Neural progenitor cell (in vitro differentiated cells): ENCODE results near the gene TTR. TPM values are rescaled to one million over a fixed set of nuclear protein-coding genes. Genes with fewer than 3 reads are reported as not detected.

Experiments
- DNase-seq: peaks from one replicate; pipeline ENCODE4 v3.0.0-alpha.2; 2016; ENCODE audit warnings: low spot score
- H2AFZ ChIP-seq: fragments of 200-600 bp; sonication (generic); replicated peaks from 2 replicates; pipeline ENCODE4 v1.6.1; 2016; ENCODE audit warnings: antibody characterized with exemption
- H3F3A ChIP-seq: fragments of 200-600 bp; sonication (generic); 2 replicates; pipeline ENCODE4 v1.6.1; 2016; ENCODE audit warnings: antibody characterized with exemption, low read depth
- H3K27ac ChIP-seq: fragments of 200-600 bp; sonication (generic); 2 replicates; pipeline ENCODE4 v1.5.1; 2016; ENCODE audit warnings: mild to moderate bottlenecking
- H3K27me3 ChIP-seq: fragments of 200-600 bp; sonication (generic); 2 replicates; pipeline ENCODE4 v1.6.1; 2016; ENCODE audit warnings: mild to moderate bottlenecking, moderate library complexity
- H3K36me3 ChIP-seq: fragments of 200-600 bp; sonication (generic); 2 replicates; pipeline ENCODE4 v1.5.1; 2016
- H3K4me1 ChIP-seq: fragments of 200-600 bp; sonication (generic); 2 replicates; pipeline ENCODE4 v1.6.1; 2016; ENCODE audit warnings: mixed run types
- H3K4me2 ChIP-seq: fragments of 200-600 bp; sonication (generic); 2 replicates; pipeline ENCODE4 v1.6.1; 2016
- H3K4me3 ChIP-seq: fragments of 200-600 bp; sonication (generic); 2 replicates; pipeline ENCODE4 v1.5.1; 2016
- H3K79me2 ChIP-seq: fragments of 200-600 bp; sonication (generic); 2 replicates; pipeline ENCODE4 v1.6.1; 2016; ENCODE audit warnings: low read depth
- H3K9ac ChIP-seq: fragments of 200-600 bp; sonication (generic); 2 replicates; pipeline ENCODE4 v1.6.1; 2016
- H3K9me3 ChIP-seq: fragments of 200-600 bp; sonication (generic); 2 replicates; pipeline ENCODE4 v1.5.1; 2016; ENCODE audit warnings: low read depth
- H4K20me1 ChIP-seq: fragments of 200-600 bp; sonication (generic); 2 replicates; pipeline ENCODE4 v1.6.1; 2016; ENCODE audit warnings: low read depth
- H3K27ac Mint-ChIP-seq: 3 replicates; pipeline ENCODE4 v1.8.0; 2021; ENCODE audit warnings: mixed read lengths
- H3K27me3 Mint-ChIP-seq: 2 replicates; pipeline ENCODE4 v1.8.0; 2022; ENCODE audit warnings: low read depth, mild to moderate bottlenecking, inconsistent platforms, moderate library complexity, mixed read lengths; ENCODE audit not compliant: insufficient read depth
- H3K36me3 Mint-ChIP-seq: 3 replicates; pipeline ENCODE4 v1.8.0; 2021; ENCODE audit warnings: mixed read lengths
- H3K4me1 Mint-ChIP-seq: 3 replicates; pipeline ENCODE4 v1.8.0; 2021; ENCODE audit warnings: mixed read lengths
- H3K4me3 Mint-ChIP-seq: 3 replicates; pipeline ENCODE4 v1.8.0; 2021; ENCODE audit warnings: mild to moderate bottlenecking, moderate library complexity, mixed read lengths
- H3K9me3 Mint-ChIP-seq: 3 replicates; pipeline ENCODE4 v1.8.0; 2020; ENCODE audit warnings: mixed read lengths
- CTCF ChIP-seq: fragments of 200-600 bp; sonication (generic); IDR thresholded peaks from 2 replicates; pipeline ENCODE4 v1.5.1; 2017; ENCODE audit warnings: antibody characterized with exemption, mild to moderate bottlenecking
- EZH2 ChIP-seq: fragments of 200-600 bp; sonication (generic); IDR thresholded peaks from 2 replicates; pipeline ENCODE4 v1.6.1; 2017; ENCODE audit warnings: antibody characterized with exemption, mild to moderate bottlenecking, moderate library complexity
- EZH2phosphoT487 ChIP-seq: fragments of 200-600 bp; sonication (generic); IDR thresholded peaks from 2 replicates; pipeline ENCODE4 v1.6.1; 2017; ENCODE audit warnings: antibody characterized with exemption
- total RNA-seq: library from RNA; depleted of rRNA; stranded (reverse); fragments of >200 nt; gene quantifications from 2 replicates; pipeline ENCODE4 v1.2.3, GENCODE V29; 2015; ENCODE audit warnings: low replicate concordance

The TTR gene
- total RNA-seq, 1 donor from 2014 or later, result 1.8 TPM

DNA sequence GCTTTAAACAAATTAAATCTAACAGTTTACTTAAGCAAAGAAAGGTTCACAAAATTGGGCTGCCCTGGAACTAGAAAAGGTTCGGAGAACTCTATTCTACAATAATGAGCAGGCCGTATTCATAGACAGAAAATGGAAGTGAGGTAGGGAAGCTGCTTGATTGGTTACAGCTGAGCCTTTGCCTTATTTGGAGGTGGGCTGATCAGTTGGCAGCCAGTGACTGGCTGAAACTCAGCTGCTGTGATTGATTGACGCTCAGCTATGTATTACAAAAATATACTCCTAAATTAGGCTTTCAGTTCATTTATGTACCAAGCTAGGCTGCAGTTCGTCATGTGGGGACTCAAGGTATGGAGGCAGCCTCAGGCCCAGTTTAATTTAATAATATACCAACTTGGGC lies 42.3 kb upstream of the TTR start:
- Mint-ChIP-seq H3K36me3 (no peaks in the 10 kb centered on the region), H3K9me3 (no peaks in the 10 kb centered on the region), H3K4me1 (no peaks in the 10 kb centered on the region), H3K27me3 (no peaks in the 10 kb centered on the region), H3K4me3 (no peak overlapping the region), H3K27ac (no peak overlapping the region)
- H3F3A ChIP-seq, result no peaks in the 10 kb centered on the region
- no peak for TF ChIP-seq EZH2
- TF ChIP-seq EZH2phosphoT487, result no peak
- TF ChIP-seq CTCF, result no peak
- no peak overlapping the region for H3K27ac ChIP-seq
- H3K4me3 ChIP-seq, result no peak overlapping the region
- DNase-seq, result no peak
- H3K9ac ChIP-seq, result no peak overlapping the region
- H3K4me2 ChIP-seq, result no peak overlapping the region
- H2AFZ ChIP-seq, result no peak overlapping the region
- H4K20me1 ChIP-seq, result no peaks in the 10 kb centered on the region
- peaks cover 9% of the 10 kb centered on the region for H3K36me3 ChIP-seq
- no peaks in the 10 kb centered on the region for H3K79me2 ChIP-seq
- H3K27me3 ChIP-seq, result no peaks in the 10 kb centered on the region
- H3K4me1 ChIP-seq, result peaks cover 4% of the 10 kb centered on the region
- H3K9me3 ChIP-seq, result no peaks in the 10 kb centered on the region

- Histone ChIP-seq H3K36me3 (no peaks in the 10 kb centered on the region), H3K4me3 (no peak overlapping the region), H3K27ac (no peak overlapping the region), H2AFZ (no peak overlapping the region), H3K9me3 (no peaks in the 10 kb centered on the region), H3K27me3 (no peaks in the 10 kb centered on the region), H3K79me2 (no peaks in the 10 kb centered on the region), H3K9ac (no peak overlapping the region), H4K20me1 (no peaks in the 10 kb centered on the region), H3K4me2 (no peak overlapping the region), H3K4me1 (peaks cover 4% of the 10 kb centered on the region), H3F3A (no peaks in the 10 kb centered on the region)
- TF ChIP-seq EZH2phosphoT487, result no peak
- TF ChIP-seq CTCF, result no peak
- TF ChIP-seq EZH2, result no peak
- H3K27ac Mint-ChIP-seq, result no peak overlapping the region
- H3K27me3 Mint-ChIP-seq, result peaks cover 2% of the 10 kb centered on the region
- no peak for DNase-seq
- H3K36me3 Mint-ChIP-seq, result no peaks in the 10 kb centered on the region
- H3K9me3 Mint-ChIP-seq, result no peaks in the 10 kb centered on the region
- H3K4me1 Mint-ChIP-seq, result no peaks in the 10 kb centered on the region
- H3K4me3 Mint-ChIP-seq, result no peak overlapping the region
Observed at GRCh38 chr18:31551883-31552282, 39.8 kb upstream of the TTR start.

- no peak for DNase-seq
- no peaks in the 10 kb centered on the region for H3K4me1 Mint-ChIP-seq
- no peaks in the 10 kb centered on the region for H3K9me3 Mint-ChIP-seq
- TF ChIP-seq EZH2phosphoT487 (no peak), CTCF (peak; percentile 17)
- H3K9me3 ChIP-seq, result no peaks in the 10 kb centered on the region
- no peaks in the 10 kb centered on the region for H3K79me2 ChIP-seq
- H3K36me3 Mint-ChIP-seq, result no peaks in the 10 kb centered on the region
- H3K36me3 ChIP-seq, result no peaks in the 10 kb centered on the region
- no peak overlapping the region for H3K27ac ChIP-seq
- no peak overlapping the region for H3K4me3 ChIP-seq
- H2AFZ ChIP-seq, result no peak overlapping the region
- H3K27me3 Mint-ChIP-seq, result peaks cover 3% of the 10 kb centered on the region
- H3K4me3 Mint-ChIP-seq, result no peak overlapping the region
- no peaks in the 10 kb centered on the region for H4K20me1 ChIP-seq
- H3F3A ChIP-seq, result no peaks in the 10 kb centered on the region
- H3K4me1 ChIP-seq, result peaks cover 4% of the 10 kb centered on the region
- H3K9ac ChIP-seq, result no peak overlapping the region
- no peak overlapping the region for H3K27ac Mint-ChIP-seq
- H3K27me3 ChIP-seq, result no peaks in the 10 kb centered on the region
- no peak overlapping the region for H3K4me2 ChIP-seq
Observed at GRCh38 chr18:31553800-31554199, 37.9 kb upstream of the TTR start.

DNA sequence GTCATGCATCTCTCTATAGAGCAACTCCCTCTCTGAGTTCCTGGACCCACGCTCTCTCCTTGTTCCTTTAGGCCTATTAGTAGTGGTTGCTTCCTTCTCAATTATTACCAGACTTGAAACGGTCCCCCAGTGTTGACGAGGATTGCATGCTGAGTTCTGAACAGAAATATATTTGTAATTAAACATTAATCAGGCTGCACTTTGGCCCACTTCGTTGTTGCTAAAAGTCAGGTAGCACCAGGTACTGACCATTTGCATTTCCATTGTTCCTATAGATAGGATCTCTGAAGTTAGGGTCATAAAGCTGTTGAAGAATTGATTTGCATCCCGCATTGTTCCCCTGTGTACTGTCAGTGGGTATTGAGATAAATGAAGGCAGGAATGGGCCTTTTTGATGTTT lies 36.9 kb upstream of the TTR start:
- Histone ChIP-seq H3F3A (no peaks in the 10 kb centered on the region), H3K9me3 (no peaks in the 10 kb centered on the region), H3K4me2 (no peak overlapping the region), H3K27ac (no peak overlapping the region), H3K79me2 (no peaks in the 10 kb centered on the region), H3K4me3 (no peak overlapping the region), H3K9ac (no peak overlapping the region), H2AFZ (no peak overlapping the region), H3K27me3 (no peaks in the 10 kb centered on the region), H3K36me3 (no peaks in the 10 kb centered on the region), H4K20me1 (no peaks in the 10 kb centered on the region), H3K4me1 (no peaks in the 10 kb centered on the region)
- Mint-ChIP-seq H3K9me3 (no peaks in the 10 kb centered on the region), H3K27me3 (peaks cover 3% of the 10 kb centered on the region), H3K4me1 (no peaks in the 10 kb centered on the region), H3K36me3 (no peaks in the 10 kb centered on the region), H3K4me3 (no peak overlapping the region), H3K27ac (no peak overlapping the region)
- DNase-seq, result no peak
- TF ChIP-seq EZH2phosphoT487 (no peak), EZH2 (no peak), CTCF (no peak)
